Measurements from ENCODE around the gene ANKRD39.

The ANKRD39 gene

DNA sequence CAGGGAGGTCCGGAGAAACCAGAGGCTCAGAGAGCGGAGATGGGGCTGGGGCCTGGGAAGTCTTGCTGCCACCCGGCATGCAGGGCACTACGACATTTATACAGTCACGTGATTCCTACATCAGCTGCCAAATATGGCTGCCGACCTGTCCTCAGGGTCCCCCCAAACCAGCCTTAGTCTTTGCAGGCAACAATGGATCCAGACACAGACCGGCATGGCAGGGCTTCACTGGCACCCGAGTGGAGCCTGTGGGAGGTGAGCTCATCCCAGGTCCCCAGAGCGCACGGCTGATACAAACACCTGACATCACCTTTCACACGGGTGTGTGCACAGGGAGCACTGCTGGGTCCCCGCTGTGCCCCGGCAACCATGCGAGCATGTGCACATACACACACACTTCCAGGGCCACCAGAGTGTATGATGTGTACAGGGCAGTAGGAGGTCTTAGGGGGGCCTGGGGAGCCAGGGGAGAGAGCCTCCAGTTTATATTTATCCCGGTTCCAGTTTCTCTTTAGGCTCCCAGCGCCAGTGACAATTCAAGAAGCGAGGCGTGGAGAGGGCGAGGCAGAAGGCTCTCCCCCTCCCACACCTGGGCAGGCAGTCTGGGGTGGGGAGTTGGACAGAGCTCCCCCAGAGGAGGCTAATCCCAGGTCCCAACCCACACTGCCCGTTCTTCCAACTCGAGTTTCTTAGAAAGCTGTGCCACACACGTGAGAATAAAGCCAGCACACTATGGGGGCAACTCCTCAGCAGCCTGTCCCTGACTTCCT is 9.4 kb upstream of the ANKRD39 start:
- no peaks in the 10 kb centered on the region for H3K27me3 ChIP-seq
- peaks cover 5% of the 10 kb centered on the region for H3K36me3 ChIP-seq
- no peaks in the 10 kb centered on the region for H3K4me1 ChIP-seq
- no peak overlapping the region for H3K4me3 ChIP-seq (ENCODE audit: low read depth, low read length)
- DNase-seq: no peak
- H3K9me3 ChIP-seq: no peaks in the 10 kb centered on the region
- TF ChIP-seq, protein P1, sequence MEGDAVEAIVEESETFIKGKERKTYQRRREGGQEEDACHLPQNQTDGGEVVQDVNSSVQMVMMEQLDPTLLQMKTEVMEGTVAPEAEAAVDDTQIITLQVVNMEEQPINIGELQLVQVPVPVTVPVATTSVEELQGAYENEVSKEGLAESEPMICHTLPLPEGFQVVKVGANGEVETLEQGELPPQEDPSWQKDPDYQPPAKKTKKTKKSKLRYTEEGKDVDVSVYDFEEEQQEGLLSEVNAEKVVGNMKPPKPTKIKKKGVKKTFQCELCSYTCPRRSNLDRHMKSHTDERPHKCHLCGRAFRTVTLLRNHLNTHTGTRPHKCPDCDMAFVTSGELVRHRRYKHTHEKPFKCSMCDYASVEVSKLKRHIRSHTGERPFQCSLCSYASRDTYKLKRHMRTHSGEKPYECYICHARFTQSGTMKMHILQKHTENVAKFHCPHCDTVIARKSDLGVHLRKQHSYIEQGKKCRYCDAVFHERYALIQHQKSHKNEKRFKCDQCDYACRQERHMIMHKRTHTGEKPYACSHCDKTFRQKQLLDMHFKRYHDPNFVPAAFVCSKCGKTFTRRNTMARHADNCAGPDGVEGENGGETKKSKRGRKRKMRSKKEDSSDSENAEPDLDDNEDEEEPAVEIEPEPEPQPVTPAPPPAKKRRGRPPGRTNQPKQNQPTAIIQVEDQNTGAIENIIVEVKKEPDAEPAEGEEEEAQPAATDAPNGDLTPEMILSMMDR (IDR thresholded peaks at IDR 0.05; ENCODE audit: low read depth, low read length): no peak

DNA sequence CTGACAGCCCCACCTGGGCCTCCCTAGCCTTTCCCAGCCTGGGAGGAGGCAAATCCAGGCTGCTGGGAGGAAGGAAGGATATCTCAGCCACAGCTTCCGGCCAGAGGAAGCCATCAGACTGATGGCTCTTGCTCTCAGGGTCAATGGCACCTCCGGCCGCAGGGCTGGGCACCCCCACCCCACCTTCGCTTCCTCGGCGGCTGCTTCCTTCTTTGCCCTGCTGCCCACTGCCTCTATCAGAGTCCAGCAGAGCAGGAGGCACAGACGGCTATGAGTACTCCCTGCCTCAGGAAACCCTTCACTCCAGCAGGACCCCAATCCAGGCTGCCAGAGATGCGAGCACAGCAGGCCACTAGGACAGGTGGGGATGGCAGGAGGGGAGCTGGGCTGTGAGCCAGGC is 8.8 kb upstream of the ANKRD39 start:
- DNase-seq: no peak
- TF ChIP-seq, protein P1 (IDR thresholded peaks at IDR 0.05; ENCODE audit: low read depth, low read length): no peak
- Histone ChIP-seq H3K4me3 (ENCODE audit: low read depth, low read length) (no peak overlapping the region), H3K9me3 (no peaks in the 10 kb centered on the region), H3K4me1 (no peaks in the 10 kb centered on the region), H3K27me3 (no peaks in the 10 kb centered on the region), H3K36me3 (peaks cover 5% of the 10 kb centered on the region)

- Histone ChIP-seq H3K27me3 (no peaks in the 10 kb centered on the region), H3K4me3 (ENCODE audit: low read depth, low read length) (no peak overlapping the region), H3K9me3 (no peaks in the 10 kb centered on the region), H3K36me3 (peaks cover 5% of the 10 kb centered on the region), H3K4me1 (no peaks in the 10 kb centered on the region)
- TF ChIP-seq, protein P1 (IDR thresholded peaks at IDR 0.05; ENCODE audit: low read depth, low read length): no peak
- no peak for DNase-seq
Measured at GRCh38 chr2:96866149-96866548, 8.3 kb upstream of the ANKRD39 start.

DNA sequence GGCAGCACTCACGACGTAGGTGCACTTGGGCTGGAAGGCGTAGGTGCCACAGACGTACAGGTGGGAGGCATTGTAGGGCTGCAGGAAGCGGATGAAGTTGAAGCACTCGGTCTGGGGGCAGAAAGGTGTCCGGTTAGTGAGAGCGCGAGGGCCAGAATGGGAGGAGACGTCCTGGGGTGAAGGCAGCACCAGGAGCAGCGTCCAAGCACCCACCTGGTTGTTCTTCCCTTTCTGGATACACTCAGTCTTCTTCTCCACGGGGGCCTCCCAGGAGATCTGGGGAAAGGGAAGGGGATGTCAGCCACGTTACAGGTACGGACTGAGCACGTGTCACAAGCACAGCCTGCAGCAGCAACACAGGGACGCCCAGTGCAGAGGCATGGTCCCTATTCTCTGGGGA is 7.8 kb upstream of the ANKRD39 start:
- no peaks in the 10 kb centered on the region for H3K4me1 ChIP-seq
- no peaks in the 10 kb centered on the region for H3K9me3 ChIP-seq
- H3K27me3 ChIP-seq: no peaks in the 10 kb centered on the region
- H3K4me3 ChIP-seq (ENCODE audit: low read depth, low read length): no peak overlapping the region
- H3K36me3 ChIP-seq: peaks cover 5% of the 10 kb centered on the region
- no peak for DNase-seq
- TF ChIP-seq, protein P1 (IDR thresholded peaks at IDR 0.05; ENCODE audit: low read depth, low read length): no peak

DNA sequence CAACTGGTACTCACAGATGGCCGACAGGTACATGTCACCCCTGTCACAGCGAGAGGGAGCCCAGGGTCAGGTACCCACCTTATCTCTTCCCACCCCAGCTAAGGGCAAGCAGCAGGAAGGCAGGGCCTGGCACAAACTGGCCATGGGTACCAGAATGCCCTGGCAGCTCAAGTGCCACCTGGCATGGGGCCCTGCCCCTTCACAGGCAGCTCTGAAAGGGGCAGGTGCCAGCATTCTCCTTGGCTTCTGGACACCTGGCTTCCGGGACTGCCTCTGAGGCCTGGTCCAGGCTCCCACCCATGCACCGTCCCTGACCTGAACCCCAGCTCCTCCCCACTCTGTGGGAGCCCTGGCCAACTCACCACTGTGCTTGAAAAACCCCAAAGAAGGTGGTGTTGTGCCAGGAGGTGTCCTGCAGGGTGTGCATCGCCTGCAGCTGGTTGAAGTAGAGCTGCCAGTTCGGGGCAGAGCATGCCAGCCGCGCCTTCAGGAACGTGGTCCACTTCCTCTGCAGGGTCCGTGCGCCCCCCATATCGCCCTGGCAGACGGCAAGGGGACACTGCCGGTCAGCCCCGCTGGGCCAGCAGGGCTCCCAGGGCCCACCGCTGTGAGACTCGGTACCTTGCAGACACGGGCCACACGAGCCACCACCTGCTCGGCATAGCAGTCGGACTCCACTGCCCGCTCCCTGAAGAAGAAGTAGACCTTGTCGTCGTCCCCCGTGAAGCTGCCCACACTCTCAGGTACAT is 6.7 kb upstream of the ANKRD39 start:
- no peak for DNase-seq
- TF ChIP-seq, protein P1 (IDR thresholded peaks at IDR 0.05; ENCODE audit: low read depth, low read length): no peak
- Histone ChIP-seq H3K36me3 (peaks cover 5% of the 10 kb centered on the region), H3K4me3 (ENCODE audit: low read depth, low read length) (no peak overlapping the region), H3K27me3 (no peaks in the 10 kb centered on the region), H3K4me1 (no peaks in the 10 kb centered on the region), H3K9me3 (no peaks in the 10 kb centered on the region)
